Breast epithelium (tissue), 4 donors: ENCODE results near the gene PYGO2. TPM values are rescaled to one million over a fixed set of nuclear protein-coding genes. Genes with fewer than 3 reads are reported as not detected.

Experiments used
- DNase-seq, 2 donors: peaks; one replicate each; pipeline ENCODE4 v3.0.0-alpha.2; 2019; ENCODE audit warnings: low spot score in 2 of 2
- H3K27ac ChIP-seq, 2 donors: fragments of 200-600 bp; sonication (generic) in 1 of 2; one replicate each; pipeline ENCODE4 v1.5.1; 2016 to 2019; ENCODE audit warnings: mild to moderate bottlenecking in 1 of 2
- H3K27me3 ChIP-seq, 2 donors: fragments of 200-600 bp; sonication (generic) in 1 of 2; one replicate each; pipeline versions ENCODE4 v1.5.1 to v1.6.0; 2017 to 2019; ENCODE audit warnings: control low read depth in 1 of 2, mild to moderate bottlenecking in 1 of 2
- H3K36me3 ChIP-seq: fragments of 200-600 bp; one replicate; pipeline ENCODE4 v1.5.1; 2019
- H3K4me1 ChIP-seq, 2 donors: fragments of 200-600 bp; sonication (generic); one replicate each; pipeline ENCODE4 v1.5.1; 2016 to 2019; ENCODE audit warnings: control low read depth in 1 of 2
- H3K4me3 ChIP-seq, 3 donors: fragments of 200-600 bp; sonication (generic); 1 replicate in 2 of 3; 2 replicates in 1 of 3; pipeline ENCODE4 v1.5.1; 2016 to 2019; ENCODE audit warnings: mild to moderate bottlenecking in 3 of 3, moderate library complexity in 2 of 3
- H3K9me3 ChIP-seq, 2 donors: fragments of 200-600 bp; sonication (generic) in 1 of 2; one replicate each; pipeline ENCODE4 v1.5.1; 2016 to 2019; ENCODE audit warnings: control low read depth in 1 of 2
- CTCF ChIP-seq, 3 donors: fragments of 450-650 bp; IDR thresholded peaks; one replicate each; pipeline ENCODE4 v1.5.1; 2016 to 2017; ENCODE audit warnings: antibody characterized with exemption in 3 of 3, mild to moderate bottlenecking in 3 of 3, moderate library complexity in 3 of 3
- POLR2A ChIP-seq: fragments of 450-650 bp; IDR thresholded peaks from one replicate; pipeline ENCODE4 v1.6.1; 2016; ENCODE audit warnings: antibody characterized with exemption, mild to moderate bottlenecking, moderate library complexity
- POLR2AphosphoS5 ChIP-seq, 3 donors: sonication (generic); formaldehyde crosslinking; IDR thresholded peaks; one replicate each; pipeline ENCODE4 v1.6.1; 2017; ENCODE audit warnings: antibody characterized with exemption in 3 of 3
- intact Hi-C: fragments of 100-400 bp; cut with DNase I; formaldehyde crosslinking; loops from one replicate; pipeline ENCODE4 v1.15.1; 2023; ENCODE audit warnings: low total_unique reads
- total RNA-seq, 3 donors: library from RNA; depleted of rRNA; stranded (reverse); fragments of >200 nt; gene quantifications; one replicate each; pipeline ENCODE4 v1.1.0, GENCODE V29; 2016

PYGO2 gene
- total RNA-seq, 3 donors from 2014 or later: 14.6 to 26.2 (median 20.3) TPM

- Histone ChIP-seq H3K9me3 (no peaks in the 10 kb centered on the region), H3K27ac (peak overlapping the region; percentile 98 to 99)
Measured at GRCh38 chr1:155009221-155009711, 47.7 kb upstream of the PYGO2 start.

GRCh38 chr1:155008015-155008941 lies 46.7 kb upstream of the PYGO2 start:
- intact Hi-C loops: no loop called here
- TF ChIP-seq POLR2AphosphoS5 (IDR thresholded peaks at IDR 0.05): no peak
- no peak for TF ChIP-seq CTCF (IDR thresholded peaks at IDR 0.05)
- TF ChIP-seq POLR2A: no peak
- Histone ChIP-seq H3K27ac (peak overlapping the region; percentile 98 to 99), H3K4me1 (peaks cover 34 to 53% of the 10 kb centered on the region in 2 donors), H3K27me3 (no peaks in the 10 kb centered on the region), H3K9me3 (no peaks in the 10 kb centered on the region), H3K36me3 (no peaks in the 10 kb centered on the region), H3K4me3 (peak overlapping the region; percentile 33 to 73 (median 63))
- peak in 1 of 2 donors; percentile 71 for DNase-seq

More at GRCh38 chr1:155009221-155009711, 47.7 kb upstream of the PYGO2 start:
- Histone ChIP-seq H3K4me3 (peak overlapping the region; percentile 33 to 73 (median 63)), H3K4me1 (peaks cover 34 to 52% of the 10 kb centered on the region in 2 donors), H3K36me3 (no peaks in the 10 kb centered on the region), H3K27me3 (no peaks in the 10 kb centered on the region)
- DNase-seq: no peak
- no peak for TF ChIP-seq CTCF (IDR thresholded peaks at IDR 0.05)
- TF ChIP-seq POLR2AphosphoS5 (IDR thresholded peaks at IDR 0.05): no peak
- TF ChIP-seq POLR2A: no peak
- intact Hi-C loops: no loop called here

GRCh38 chr1:155007251-155007828 lies 45.8 kb upstream of the PYGO2 start:
- no peaks in the 10 kb centered on the region for H3K27me3 ChIP-seq
- H3K4me1 ChIP-seq: peaks cover 34 to 51% of the 10 kb centered on the region in 2 donors
- no peaks in the 10 kb centered on the region for H3K36me3 ChIP-seq
- TF ChIP-seq POLR2A (no peak), POLR2AphosphoS5 (IDR thresholded peaks at IDR 0.05) (peak in 1 of 3 donors; percentile 47)
- peak overlapping the region; percentile 98 to 99 for H3K27ac ChIP-seq
- peak overlapping the region in 2 of 3 donors; percentile 63 to 73 for H3K4me3 ChIP-seq
- peak; percentile 68 to 85 for DNase-seq
- H3K9me3 ChIP-seq: no peaks in the 10 kb centered on the region
- intact Hi-C loops: no loop called here

- intact Hi-C loops: no loop called here
- Histone ChIP-seq H3K27ac (peak overlapping the region; percentile 98 to 99), H3K9me3 (no peaks in the 10 kb centered on the region), H3K27me3 (no peaks in the 10 kb centered on the region), H3K4me1 (peaks cover 30 to 44% of the 10 kb centered on the region in 2 donors), H3K4me3 (peak overlapping the region in 2 of 3 donors; percentile 73 to 89), H3K36me3 (no peaks in the 10 kb centered on the region)
- TF ChIP-seq POLR2AphosphoS5 (IDR thresholded peaks at IDR 0.05) (no peak), CTCF (IDR thresholded peaks at IDR 0.05) (no peak), POLR2A (no peak)
- DNase-seq: no peak
Measured at GRCh38 chr1:155006601-155007101, 45.1 kb upstream of the PYGO2 start.

- H3K4me3 ChIP-seq: peak overlapping the region; percentile 89 to 95 (median 89)
- peaks cover 17 to 34% of the 10 kb centered on the region in 2 donors for H3K4me1 ChIP-seq
- intact Hi-C loops: no loop called here
Measured at GRCh38 chr1:155005076-155006011, 43.8 kb upstream of the PYGO2 start.

More at GRCh38 chr1:155005076-155006011, 43.8 kb upstream of the PYGO2 start:
- Histone ChIP-seq H3K36me3 (no peaks in the 10 kb centered on the region), H3K9me3 (no peaks in the 10 kb centered on the region), H3K27ac (peak overlapping the region; percentile 98 to 99), H3K27me3 (no peaks in the 10 kb centered on the region)
- TF ChIP-seq POLR2A (no peak), POLR2AphosphoS5 (IDR thresholded peaks at IDR 0.05) (peak in 1 of 3 donors; percentile 24)
- DNase-seq: peak; percentile 62 to 76
